Bronchial epithelial cell (primary cell): ENCODE data around the gene ZNF785. TPM values are rescaled to one million over a fixed set of nuclear protein-coding genes. Genes with fewer than 3 reads are reported as not detected.
A peak's percentile ranks its signal among the peaks of the same experiment; 100 is the strongest.

Source experiments
- DNase-seq: peaks from one replicate; pipeline ENCODE4 v3.0.0-alpha.2; 2010; ENCODE audit warnings: low read depth
- FAIRE-seq: peaks from 2 replicates; lab custom pipeline; 2011; peaks lifted over from hg19 to GRCh38; lab: Jason Lieb, UNC
- H3K27me3 ChIP-seq: 2 replicates; pipeline ENCODE4 v1.5.1; 2011; ENCODE audit warnings: low read length; ENCODE audit not compliant: control insufficient read depth, insufficient read depth
- H3K36me3 ChIP-seq: 2 replicates; pipeline ENCODE4 v1.5.1; 2011; ENCODE audit warnings: low read length; ENCODE audit not compliant: control insufficient read depth, insufficient read depth
- H3K4me3 ChIP-seq: 2 replicates; pipeline ENCODE4 v1.5.1; 2011; ENCODE audit warnings: mild to moderate bottlenecking, low read depth, low read length, control low read depth
- CTCF ChIP-seq: IDR thresholded peaks from 2 replicates; pipeline ENCODE4 v1.5.1; 2011; ENCODE audit warnings: mild to moderate bottlenecking, moderate library complexity, low read length, control low read depth, inconsistent platforms; ENCODE audit not compliant: insufficient read depth, severe bottlenecking
- total RNA-seq: library from RNA; depleted of rRNA; stranded (reverse); fragments of >200 nt; gene quantifications from 2 replicates; pipeline ENCODE4 v1.2.1, GENCODE V29; 2014

Gene ZNF785
- total RNA-seq, 1 donor from 2014 or later: 5.3 TPM

- no peaks in the 10 kb centered on the region for H3K27me3 ChIP-seq
- TF ChIP-seq CTCF: no peak
- FAIRE-seq (no peak), DNase-seq (no peak)
- no peak overlapping the region for H3K4me3 ChIP-seq
- H3K36me3 ChIP-seq: no peaks in the 10 kb centered on the region
Measured at GRCh38 chr16:30569746-30570635, 15.5 kb downstream of the ZNF785 start.

GRCh38 chr16:30569281-30569680 is 16.2 kb downstream of the ZNF785 start:
- H3K27me3 ChIP-seq: no peaks in the 10 kb centered on the region
- no peak for TF ChIP-seq CTCF
- no peak for FAIRE-seq
- no peaks in the 10 kb centered on the region for H3K36me3 ChIP-seq
- no peak overlapping the region for H3K4me3 ChIP-seq
- DNase-seq: no peak

GRCh38 chr16:30567991-30568638 is 17.4 kb downstream of the ZNF785 start:
- Histone ChIP-seq H3K27me3 (no peaks in the 10 kb centered on the region), H3K36me3 (no peaks in the 10 kb centered on the region), H3K4me3 (no peak overlapping the region)
- FAIRE-seq (no peak), DNase-seq (peak; percentile 97)
- TF ChIP-seq CTCF: no peak

GRCh38 chr16:30567160-30567990 is 18.1 kb downstream of the ZNF785 start:
- DNase-seq (peak; percentile 81), FAIRE-seq (no peak)
- no peak for TF ChIP-seq CTCF
- no peaks in the 10 kb centered on the region for H3K27me3 ChIP-seq
- H3K36me3 ChIP-seq: no peaks in the 10 kb centered on the region
- no peak overlapping the region for H3K4me3 ChIP-seq

GRCh38 chr16:30566531-30566930 is 19.0 kb downstream of the ZNF785 start:
- FAIRE-seq (no peak), DNase-seq (no peak)
- Histone ChIP-seq H3K36me3 (no peaks in the 10 kb centered on the region), H3K4me3 (no peak overlapping the region), H3K27me3 (no peaks in the 10 kb centered on the region)
- TF ChIP-seq CTCF: no peak
